Measurements from ENCODE around the gene TMEM175.

Gene TMEM175

GRCh38 chr4:987624-988513, 55.6 kb downstream of the TMEM175 start (continued):
- no peak for TF ChIP-seq ZNF155 (tag by site-specific recombination; IDR thresholded peaks at IDR 0.05)
- no peak for TF ChIP-seq ZNF473 (tag by site-specific recombination; IDR thresholded peaks at IDR 0.05)

DNA sequence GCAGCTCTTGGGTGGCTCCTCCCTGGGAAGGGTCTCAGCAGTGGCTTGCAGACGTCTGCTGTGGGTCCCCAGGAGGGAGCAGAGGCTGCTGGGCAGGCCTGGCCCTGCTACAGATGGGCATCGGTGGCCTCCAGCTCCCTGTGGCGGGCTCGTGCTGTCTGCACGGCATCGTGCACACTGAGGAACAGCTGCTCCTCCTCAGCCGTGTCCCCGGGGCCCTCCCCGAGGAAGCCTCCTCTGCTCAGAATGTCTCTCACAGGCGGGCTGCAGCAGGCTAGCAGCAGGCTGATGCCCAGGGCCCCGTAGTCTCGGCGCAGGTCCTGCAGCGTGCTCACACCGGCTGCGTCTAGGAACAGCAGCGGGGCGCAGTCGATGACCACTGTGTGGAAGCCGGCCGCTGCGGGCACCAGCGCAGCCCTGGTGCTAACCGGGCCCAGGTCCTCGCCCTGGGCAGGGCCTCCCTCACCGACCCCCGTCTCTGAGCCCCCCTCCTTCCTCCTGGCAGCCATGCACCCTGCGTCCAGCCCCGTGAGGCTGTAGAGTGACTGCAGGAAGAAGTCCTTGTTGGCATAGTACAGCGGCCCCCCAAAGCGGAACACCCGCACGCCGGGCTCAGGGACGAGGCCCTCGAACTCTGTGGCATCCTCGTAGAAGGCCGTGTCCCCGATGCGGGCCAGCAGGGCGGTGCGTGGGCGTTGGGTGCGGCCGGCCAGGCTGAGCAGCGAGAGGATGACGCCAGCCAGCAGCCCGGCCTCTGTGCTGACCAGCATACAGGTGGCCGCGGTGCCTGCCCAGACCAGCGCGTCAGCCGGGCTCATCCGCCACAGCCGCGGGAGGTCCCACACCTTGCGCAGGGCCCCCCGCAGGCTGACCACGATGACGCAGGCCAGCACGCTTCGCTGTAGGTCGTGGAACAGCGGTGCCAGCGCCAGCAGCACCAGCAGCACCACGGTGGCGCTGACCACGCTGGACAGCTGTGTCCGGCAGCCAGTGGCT, 56.8 kb downstream of the TMEM175 start:
- TF ChIP-seq BCL11A (tag by site-specific recombination; IDR thresholded peaks at IDR 0.05; ENCODE audit: low read depth): no peak
- no peak for TF ChIP-seq ZNF174 (tag by site-specific recombination; IDR thresholded peaks at IDR 0.05)
- no peak for TF ChIP-seq ZNF843 (tag by site-specific recombination; IDR thresholded peaks at IDR 0.05)
- no peak for TF ChIP-seq ZNF626 (tag by site-specific recombination; IDR thresholded peaks at IDR 0.05)
- no peak for TF ChIP-seq ZEB2 (tag by site-specific recombination; IDR thresholded peaks at IDR 0.05)
- TF ChIP-seq ZBTB20 (tag by site-specific recombination; IDR thresholded peaks at IDR 0.05): peak; percentile 43
- TF ChIP-seq ZNF677 (tag by site-specific recombination; IDR thresholded peaks at IDR 0.05): no peak
- Histone ChIP-seq H3K27ac (ENCODE audit: extremely low read depth, low read depth, low read length) (no peak overlapping the region), H3K9me3 (ENCODE audit: control insufficient read depth, insufficient read depth, low read depth, low read length) (no peaks in the 10 kb centered on the region), H3K4me3 (ENCODE audit: low read depth, low read length) (no peak overlapping the region), H3K4me1 (ENCODE audit: control insufficient read depth, insufficient read depth, low read length) (no peaks in the 10 kb centered on the region), H3K36me3 (ENCODE audit: control insufficient read depth in 2 of 2, insufficient read depth in 1 of 2, low read length in 2 of 2) (peaks cover 0 to 4% of the 10 kb centered on the region in 2 experiments; a peak in 1 of 3 replicates)
- ChIA-PET CTCF (interaction anchor here (0.6 kb wide), 1 partner anchor 246 kb away, joined by 3 read pairs; no protein-coding TSS in a partner anchor), POLR2A (no interaction called here)

DNA sequence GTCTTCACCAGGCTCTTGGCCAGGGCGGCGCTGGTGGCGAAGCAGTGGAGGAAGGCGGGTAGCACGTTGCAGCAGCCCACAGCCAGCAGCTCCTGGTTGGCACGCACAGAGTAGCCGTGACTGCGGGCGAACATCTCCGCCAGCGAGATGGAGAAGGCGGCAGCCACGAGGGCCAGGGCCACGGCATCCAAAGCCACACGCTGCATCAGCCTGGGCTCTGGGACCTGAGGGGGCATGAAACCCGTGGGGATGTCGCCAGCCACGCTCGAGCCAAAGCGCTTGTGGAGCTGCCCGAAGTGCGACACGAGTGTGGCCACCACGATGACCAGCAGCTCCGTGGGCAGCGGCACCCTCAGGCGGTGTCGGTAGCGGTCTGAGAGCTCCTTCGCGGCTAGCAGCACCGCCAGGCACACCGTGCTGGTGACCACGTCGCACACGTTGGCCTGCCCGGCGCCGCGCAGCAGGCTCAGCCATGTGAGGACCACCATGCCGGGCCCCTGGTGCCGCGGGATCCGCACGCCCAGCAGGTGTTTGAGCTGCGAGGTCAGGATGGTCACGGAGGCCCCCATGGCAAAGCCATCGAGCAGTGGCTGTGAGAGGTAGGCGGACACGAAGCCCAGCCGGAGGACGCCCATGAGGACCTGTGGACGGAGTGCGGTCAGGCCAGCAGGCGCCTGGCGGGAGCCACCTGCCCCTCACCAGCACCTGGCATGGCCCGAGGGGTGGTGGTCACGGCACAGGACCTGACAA, 57.6 kb downstream of the TMEM175 start:
- TF ChIP-seq, protein P1, sequence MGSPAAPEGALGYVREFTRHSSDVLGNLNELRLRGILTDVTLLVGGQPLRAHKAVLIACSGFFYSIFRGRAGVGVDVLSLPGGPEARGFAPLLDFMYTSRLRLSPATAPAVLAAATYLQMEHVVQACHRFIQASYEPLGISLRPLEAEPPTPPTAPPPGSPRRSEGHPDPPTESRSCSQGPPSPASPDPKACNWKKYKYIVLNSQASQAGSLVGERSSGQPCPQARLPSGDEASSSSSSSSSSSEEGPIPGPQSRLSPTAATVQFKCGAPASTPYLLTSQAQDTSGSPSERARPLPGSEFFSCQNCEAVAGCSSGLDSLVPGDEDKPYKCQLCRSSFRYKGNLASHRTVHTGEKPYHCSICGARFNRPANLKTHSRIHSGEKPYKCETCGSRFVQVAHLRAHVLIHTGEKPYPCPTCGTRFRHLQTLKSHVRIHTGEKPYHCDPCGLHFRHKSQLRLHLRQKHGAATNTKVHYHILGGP (tag by site-specific recombination; IDR thresholded peaks at IDR 0.05): no peak
- TF ChIP-seq ZNF707 (tag by site-specific recombination; IDR thresholded peaks at IDR 0.05) (no peak), ZBTB20 (tag by site-specific recombination; IDR thresholded peaks at IDR 0.05) (no peak), ZNF488 (tag by site-specific recombination; IDR thresholded peaks at IDR 0.05) (no peak), ZNF76 (tag by site-specific recombination; IDR thresholded peaks at IDR 0.05; ENCODE audit: borderline replicate concordance, low read depth) (no peak), SCRT2 (tag by site-specific recombination; IDR thresholded peaks at IDR 0.05) (no peak), ZNF37A (tag by site-specific recombination; IDR thresholded peaks at IDR 0.05) (no peak), ZNF670 (tag by site-specific recombination; IDR thresholded peaks at IDR 0.05; ENCODE audit: low read depth) (no peak)
- TF ChIP-seq, protein P2, sequence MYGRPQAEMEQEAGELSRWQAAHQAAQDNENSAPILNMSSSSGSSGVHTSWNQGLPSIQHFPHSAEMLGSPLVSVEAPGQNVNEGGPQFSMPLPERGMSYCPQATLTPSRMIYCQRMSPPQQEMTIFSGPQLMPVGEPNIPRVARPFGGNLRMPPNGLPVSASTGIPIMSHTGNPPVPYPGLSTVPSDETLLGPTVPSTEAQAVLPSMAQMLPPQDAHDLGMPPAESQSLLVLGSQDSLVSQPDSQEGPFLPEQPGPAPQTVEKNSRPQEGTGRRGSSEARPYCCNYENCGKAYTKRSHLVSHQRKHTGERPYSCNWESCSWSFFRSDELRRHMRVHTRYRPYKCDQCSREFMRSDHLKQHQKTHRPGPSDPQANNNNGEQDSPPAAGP (tag by site-specific recombination; IDR thresholded peaks at IDR 0.05): no peak
- Histone ChIP-seq H3K4me3 (ENCODE audit: low read depth, low read length) (no peak overlapping the region), H3K36me3 (ENCODE audit: control insufficient read depth in 2 of 2, insufficient read depth in 1 of 2, low read length in 2 of 2) (peaks cover 0 to 4% of the 10 kb centered on the region in 2 experiments; a peak in 1 of 3 replicates), H3K4me1 (ENCODE audit: control insufficient read depth, insufficient read depth, low read length) (no peaks in the 10 kb centered on the region), H3K27ac (ENCODE audit: extremely low read depth, low read depth, low read length) (no peak overlapping the region), H3K9me3 (ENCODE audit: control insufficient read depth, insufficient read depth, low read depth, low read length) (no peaks in the 10 kb centered on the region)
- ChIA-PET CTCF (no interaction called here), POLR2A (no interaction called here)

Measured in HEK293 (cell line).